Measurements from ENCODE around the gene EPS8L3. TPM values are rescaled to one million over a fixed set of nuclear protein-coding genes. Genes with fewer than 3 reads are reported as not detected.

The EPS8L3 gene
- total and polyA plus RNA-seq, 9 of the 15 experiments (the other 6 are each of a cell fraction or from before 2014, with no cell fraction given), result 0.09 to 0.42 (median 0.14) TPM; not detected in 5

DNA sequence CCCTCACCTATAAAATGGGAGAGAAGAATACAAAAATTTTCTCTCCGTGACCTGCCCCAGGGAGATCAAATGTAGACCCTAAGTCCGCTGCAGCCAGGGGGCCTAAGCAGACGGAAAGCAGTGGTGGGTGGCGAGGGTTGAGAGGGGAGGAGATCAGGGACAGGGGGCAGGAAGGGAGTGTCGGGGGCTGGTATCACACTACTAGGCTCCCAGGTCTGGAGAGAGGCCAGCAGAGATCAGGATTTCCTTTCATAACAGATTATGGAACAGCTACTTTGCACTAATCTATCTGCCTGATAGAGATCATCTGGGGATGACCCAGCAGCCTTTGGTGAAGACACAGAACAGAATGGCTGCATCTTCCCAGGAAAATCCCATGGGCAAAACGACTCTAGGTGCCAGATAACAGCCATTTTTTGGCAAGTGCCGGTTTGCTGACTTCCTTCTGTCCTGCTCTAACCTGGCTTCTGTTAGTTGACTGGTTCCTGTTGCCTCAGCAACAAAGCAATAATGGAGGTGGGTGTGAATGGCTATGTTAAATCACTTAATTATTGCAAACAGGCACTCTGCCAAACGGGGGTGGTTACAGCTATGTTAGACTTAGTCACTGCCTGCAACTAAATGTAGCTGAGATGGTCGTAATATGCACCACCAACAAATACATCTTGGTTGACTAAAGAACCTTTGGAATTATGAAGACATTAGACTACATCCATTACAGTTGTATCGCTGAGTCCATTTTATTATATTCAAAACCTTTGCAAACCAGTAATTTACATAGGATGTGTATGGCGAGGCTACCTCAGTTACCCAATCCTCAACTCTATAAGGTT lies 30.0 kb upstream of the EPS8L3 start (continued):
- TF ChIP-seq, protein P1, sequence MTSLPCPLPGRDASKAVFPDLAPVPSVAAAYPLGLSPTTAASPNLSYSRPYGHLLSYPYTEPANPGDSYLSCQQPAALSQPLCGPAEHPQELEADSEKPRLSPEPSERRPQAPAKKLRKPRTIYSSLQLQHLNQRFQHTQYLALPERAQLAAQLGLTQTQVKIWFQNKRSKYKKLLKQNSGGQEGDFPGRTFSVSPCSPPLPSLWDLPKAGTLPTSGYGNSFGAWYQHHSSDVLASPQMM (CRISPR knock-in tag; IDR thresholded peaks at IDR 0.05), result no peak
- TF ChIP-seq FOSL1 (tag; conservative IDR thresholded peaks at IDR 0.05), result peak; percentile 46; the same call in 1 of the 2 replicates
- no peak for TF ChIP-seq SUPT5H (IDR thresholded peaks at IDR 0.05)
- TF ChIP-seq, protein P2, sequence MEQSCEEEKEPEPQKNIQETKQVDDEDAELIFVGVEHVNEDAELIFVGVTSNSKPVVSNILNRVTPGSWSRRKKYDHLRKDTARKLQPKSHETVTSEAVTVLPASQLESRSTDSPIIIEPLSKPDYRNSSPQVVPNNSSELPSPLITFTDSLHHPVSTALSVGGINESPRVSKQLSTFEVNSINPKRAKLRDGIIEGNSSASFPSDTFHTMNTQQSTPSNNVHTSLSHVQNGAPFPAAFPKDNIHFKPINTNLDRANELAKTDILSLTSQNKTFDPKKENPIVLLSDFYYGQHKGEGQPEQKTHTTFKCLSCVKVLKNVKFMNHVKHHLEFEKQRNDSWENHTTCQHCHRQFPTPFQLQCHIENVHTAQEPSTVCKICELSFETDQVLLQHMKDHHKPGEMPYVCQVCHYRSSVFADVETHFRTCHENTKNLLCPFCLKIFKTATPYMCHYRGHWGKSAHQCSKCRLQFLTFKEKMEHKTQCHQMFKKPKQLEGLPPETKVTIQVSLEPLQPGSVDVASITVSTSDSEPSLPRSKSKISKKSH (CRISPR knock-in tag; IDR thresholded peaks at IDR 0.05), result no peak
- no peak for TF ChIP-seq XRCC4 (IDR thresholded peaks at IDR 0.05; ENCODE audit: extremely low read depth, insufficient read depth, insufficient read length)
- no peak for TF ChIP-seq ZNF24 (IDR thresholded peaks at IDR 0.05)
- TF ChIP-seq NFE2L1 (tag; IDR thresholded peaks at IDR 0.05; ENCODE audit: borderline replicate concordance, low read depth), result no peak
- no peak for TF ChIP-seq MTA2 (IDR thresholded peaks at IDR 0.05; ENCODE audit: low read depth)
- no peak for TF ChIP-seq SMAD2 (IDR thresholded peaks at IDR 0.05; ENCODE audit: low read depth, low read length)
- TF ChIP-seq, protein P3, sequence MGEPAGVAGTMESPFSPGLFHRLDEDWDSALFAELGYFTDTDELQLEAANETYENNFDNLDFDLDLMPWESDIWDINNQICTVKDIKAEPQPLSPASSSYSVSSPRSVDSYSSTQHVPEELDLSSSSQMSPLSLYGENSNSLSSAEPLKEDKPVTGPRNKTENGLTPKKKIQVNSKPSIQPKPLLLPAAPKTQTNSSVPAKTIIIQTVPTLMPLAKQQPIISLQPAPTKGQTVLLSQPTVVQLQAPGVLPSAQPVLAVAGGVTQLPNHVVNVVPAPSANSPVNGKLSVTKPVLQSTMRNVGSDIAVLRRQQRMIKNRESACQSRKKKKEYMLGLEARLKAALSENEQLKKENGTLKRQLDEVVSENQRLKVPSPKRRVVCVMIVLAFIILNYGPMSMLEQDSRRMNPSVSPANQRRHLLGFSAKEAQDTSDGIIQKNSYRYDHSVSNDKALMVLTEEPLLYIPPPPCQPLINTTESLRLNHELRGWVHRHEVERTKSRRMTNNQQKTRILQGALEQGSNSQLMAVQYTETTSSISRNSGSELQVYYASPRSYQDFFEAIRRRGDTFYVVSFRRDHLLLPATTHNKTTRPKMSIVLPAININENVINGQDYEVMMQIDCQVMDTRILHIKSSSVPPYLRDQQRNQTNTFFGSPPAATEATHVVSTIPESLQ (CRISPR knock-in tag; IDR thresholded peaks at IDR 0.05), result no peak
- no peak for TF ChIP-seq HDAC8 (tag; IDR thresholded peaks at IDR 0.05)
- no peak for TF ChIP-seq ZNF384 (IDR thresholded peaks at IDR 0.05; ENCODE audit: low read depth, low read length)
- TF ChIP-seq GATAD2B (IDR thresholded peaks at IDR 0.05; ENCODE audit: borderline replicate concordance), result peak; percentile 77
- TF ChIP-seq, protein P4, sequence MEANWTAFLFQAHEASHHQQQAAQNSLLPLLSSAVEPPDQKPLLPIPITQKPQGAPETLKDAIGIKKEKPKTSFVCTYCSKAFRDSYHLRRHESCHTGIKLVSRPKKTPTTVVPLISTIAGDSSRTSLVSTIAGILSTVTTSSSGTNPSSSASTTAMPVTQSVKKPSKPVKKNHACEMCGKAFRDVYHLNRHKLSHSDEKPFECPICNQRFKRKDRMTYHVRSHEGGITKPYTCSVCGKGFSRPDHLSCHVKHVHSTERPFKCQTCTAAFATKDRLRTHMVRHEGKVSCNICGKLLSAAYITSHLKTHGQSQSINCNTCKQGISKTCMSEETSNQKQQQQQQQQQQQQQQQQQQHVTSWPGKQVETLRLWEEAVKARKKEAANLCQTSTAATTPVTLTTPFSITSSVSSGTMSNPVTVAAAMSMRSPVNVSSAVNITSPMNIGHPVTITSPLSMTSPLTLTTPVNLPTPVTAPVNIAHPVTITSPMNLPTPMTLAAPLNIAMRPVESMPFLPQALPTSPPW (CRISPR knock-in tag; IDR thresholded peaks at IDR 0.05), result no peak
- TF ChIP-seq TEAD4 (IDR thresholded peaks at IDR 0.05; ENCODE audit: low read length), result no peak
- no peak for TF ChIP-seq TEAD4 (CRISPR knock-in tag; IDR thresholded peaks at IDR 0.05; ENCODE audit: borderline replicate concordance)
- no peak for TF ChIP-seq SMARCC2 (IDR thresholded peaks at IDR 0.05; ENCODE audit: low read depth)
- TF ChIP-seq TAF15 (IDR thresholded peaks at IDR 0.05; ENCODE audit: low read depth, low read length), result no peak
- TF ChIP-seq HLTF (IDR thresholded peaks at IDR 0.05), result no peak
- TF ChIP-seq, protein P5, sequence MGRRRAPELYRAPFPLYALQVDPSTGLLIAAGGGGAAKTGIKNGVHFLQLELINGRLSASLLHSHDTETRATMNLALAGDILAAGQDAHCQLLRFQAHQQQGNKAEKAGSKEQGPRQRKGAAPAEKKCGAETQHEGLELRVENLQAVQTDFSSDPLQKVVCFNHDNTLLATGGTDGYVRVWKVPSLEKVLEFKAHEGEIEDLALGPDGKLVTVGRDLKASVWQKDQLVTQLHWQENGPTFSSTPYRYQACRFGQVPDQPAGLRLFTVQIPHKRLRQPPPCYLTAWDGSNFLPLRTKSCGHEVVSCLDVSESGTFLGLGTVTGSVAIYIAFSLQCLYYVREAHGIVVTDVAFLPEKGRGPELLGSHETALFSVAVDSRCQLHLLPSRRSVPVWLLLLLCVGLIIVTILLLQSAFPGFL (CRISPR knock-in tag; IDR thresholded peaks at IDR 0.05), result no peak
